IMR-90 (cell line): Measurements from ENCODE around the gene TTLL8. TPM values are rescaled to one million over a fixed set of nuclear protein-coding genes. Genes with fewer than 3 reads are reported as not detected.

Experiments
- ATAC-seq: fragments of 200-7000 bp; cut with Tn5 transposase; 2 replicates; pipeline ENCODE4 v1.9.1; 2020; ENCODE audit warnings: low read depth, mild to moderate bottlenecking, moderate library complexity
- BruUV-seq: library from RNA; stranded (reverse); fragments of 400-500 nt; replicated peaks from 2 replicates; lab custom pipeline; 2021; lab: Mats Ljungman, UMichigan
- CTCF ChIA-PET: fragments of 300-600 bp; formaldehyde crosslinking; extraction: SDS; loops from one replicate; lab custom pipeline; 2021; ENCODE audit warnings: antibody characterized with exemption; lab: Yijun Ruan, JAX
- POLR2A ChIA-PET: fragments of 300-600 bp; sonication (Branson Sonifier 250); formaldehyde crosslinking; loops from one replicate; lab custom pipeline; 2022; ENCODE audit warnings: antibody characterized with exemption; ENCODE audit not compliant: unreplicated experiment; lab: Charles Lee
- DNase-seq: peaks from one replicate; pipeline ENCODE4 v3.0.0; 2013
- H2AFZ ChIP-seq: replicated peaks from 2 replicates; pipeline ENCODE3; 2013; ENCODE audit warnings: low read length, mild to moderate bottlenecking; ENCODE audit not compliant: poor library complexity
- H2AK5ac ChIP-seq: 2 replicates; pipeline ENCODE4 v1.6.1; 2013; ENCODE audit warnings: low read depth, low read length, inconsistent platforms
- H2AK9ac ChIP-seq: replicated peaks from 2 replicates; pipeline ENCODE3; 2013; ENCODE audit warnings: mild to moderate bottlenecking, low read depth, low read length, moderate library complexity; ENCODE audit not compliant: poor library complexity
- H2BK120ac ChIP-seq: 2 replicates; pipeline ENCODE4 v1.6.1; 2013; ENCODE audit warnings: low read depth, low read length, inconsistent platforms
- H2BK15ac ChIP-seq: 3 replicates; pipeline ENCODE4 v1.6.1; 2013; ENCODE audit warnings: low read depth, low read length, inconsistent platforms
- H2BK20ac ChIP-seq: 2 replicates; pipeline ENCODE4 v1.6.1; 2013; ENCODE audit warnings: low read depth, mild to moderate bottlenecking, inconsistent platforms, low read length, moderate library complexity
- H2BK5ac ChIP-seq: 2 replicates; pipeline ENCODE4 v1.6.1; 2013; ENCODE audit warnings: mild to moderate bottlenecking, low read depth, low read length, inconsistent platforms; ENCODE audit not compliant: poor library complexity, severe bottlenecking
- H3K14ac ChIP-seq: replicated peaks from 2 replicates; pipeline ENCODE4 v1.6.1; 2013; ENCODE audit warnings: low read depth, low read length, inconsistent platforms
- H3K18ac ChIP-seq: 2 replicates; pipeline ENCODE4 v1.6.1; 2013; ENCODE audit warnings: low read depth, low read length, control low read depth
- H3K23ac ChIP-seq: 2 replicates; pipeline ENCODE4 v1.6.1; 2013; ENCODE audit warnings: low read depth, low read length, inconsistent platforms
- H3K27ac ChIP-seq: 2 replicates; pipeline ENCODE4 v1.5.1; 2013; ENCODE audit warnings: mild to moderate bottlenecking, control low read depth, low read length; ENCODE audit not compliant: insufficient read depth
- H3K27me3 ChIP-seq: 2 replicates; pipeline ENCODE4 v1.6.1; 2013; ENCODE audit warnings: low read length; ENCODE audit not compliant: control insufficient read depth, insufficient read depth
- H3K36me3 ChIP-seq: 2 replicates; pipeline ENCODE4 v1.6.1; 2013; ENCODE audit warnings: low read length, mixed read lengths; ENCODE audit not compliant: control insufficient read depth, insufficient read depth
- H3K4ac ChIP-seq: 2 replicates; pipeline ENCODE4 v1.6.1; 2013; ENCODE audit warnings: low read depth, low read length, inconsistent platforms
- H3K4me1 ChIP-seq: 2 replicates; pipeline ENCODE4 v1.6.1; 2013; ENCODE audit warnings: low read length, mixed read lengths; ENCODE audit not compliant: control insufficient read depth, insufficient read depth
- H3K4me2 ChIP-seq: 2 replicates; pipeline ENCODE4 v1.6.1; 2013; ENCODE audit warnings: low read depth, mild to moderate bottlenecking, control low read depth, low read length, moderate library complexity
- H3K4me3 ChIP-seq: 2 replicates; pipeline ENCODE4 v1.5.1; 2013; ENCODE audit warnings: low read depth, mild to moderate bottlenecking, control low read depth, low read length, moderate library complexity; ENCODE audit not compliant: insufficient read depth
- H3K56ac ChIP-seq: 2 replicates; pipeline ENCODE4 v1.6.1; 2013; ENCODE audit warnings: low read length, inconsistent platforms; ENCODE audit not compliant: insufficient read depth; ENCODE audit errors: extremely low read depth
- H3K79me1 ChIP-seq, 2 experiments: 2 replicates each; pipeline ENCODE4 v1.6.1; 2013; ENCODE audit warnings: low read length in 2 of 2, inconsistent platforms in 1 of 2, low read depth in 1 of 2
- H3K9ac ChIP-seq: 2 replicates; pipeline ENCODE4 v1.6.1; 2013; ENCODE audit warnings: low read depth, low read length, control low read depth
- H3K9me1 ChIP-seq: 2 replicates; pipeline ENCODE4 v1.6.1; 2013; ENCODE audit warnings: low read length, inconsistent platforms; ENCODE audit not compliant: insufficient read depth
- H3K9me3 ChIP-seq: 2 replicates; pipeline ENCODE4 v1.6.1; 2013; ENCODE audit warnings: low read length; ENCODE audit not compliant: control insufficient read depth, insufficient read depth
- H4K20me1 ChIP-seq: 2 replicates; pipeline ENCODE4 v1.6.1; 2013; ENCODE audit warnings: low read length, inconsistent platforms; ENCODE audit not compliant: insufficient read depth
- H4K5ac ChIP-seq: 2 replicates; pipeline ENCODE4 v1.6.1; 2013; ENCODE audit warnings: mild to moderate bottlenecking, low read depth, low read length, control low read depth
- H4K8ac ChIP-seq, 2 experiments: 2 replicates each; pipeline ENCODE4 v1.6.1; 2013; ENCODE audit warnings: low read depth in 2 of 2, low read length in 2 of 2, control low read depth in 1 of 2, inconsistent platforms in 1 of 2
- H4K91ac ChIP-seq: 2 replicates; pipeline ENCODE4 v1.6.1; 2013; ENCODE audit warnings: low read depth, low read length, inconsistent platforms; ENCODE audit not compliant: insufficient read depth
- BHLHE40 ChIP-seq: fragments of 150-350 bp; IDR thresholded peaks from 2 replicates; pipeline ENCODE4 v1.6.1; 2016; ENCODE audit warnings: mild to moderate bottlenecking, low read depth, low read length
- CEBPB ChIP-seq: IDR thresholded peaks from 2 replicates; pipeline ENCODE4 v1.6.1; 2012; ENCODE audit warnings: low read depth, low read length, improper control_type of control experiment
- CTCF ChIP-seq: conservative IDR thresholded peaks from 2 replicates; pipeline ENCODE4 v1.5.1; 2012; ENCODE audit warnings: mild to moderate bottlenecking, low read depth, low read length, improper control_type of control experiment
- ELK1 ChIP-seq: fragments of 150-350 bp; IDR thresholded peaks from 2 replicates; pipeline ENCODE4 v1.6.1; 2016; ENCODE audit warnings: low read depth, mild to moderate bottlenecking, low read length, moderate library complexity, borderline replicate concordance
- FOS ChIP-seq: fragments of 150-350 bp; IDR thresholded peaks from 2 replicates; pipeline ENCODE4 v1.6.1; 2016; ENCODE audit warnings: low read depth, low read length
- MAFK ChIP-seq: IDR thresholded peaks from 2 replicates; pipeline ENCODE4 v1.6.1; 2012; ENCODE audit warnings: low read depth, low read length, improper control_type of control experiment
- MAZ ChIP-seq: IDR thresholded peaks from 2 replicates; pipeline ENCODE4 v1.6.1; 2012; ENCODE audit warnings: low read depth, mild to moderate bottlenecking, low read length, improper control_type of control experiment, moderate library complexity, borderline replicate concordance
- MXI1 ChIP-seq: IDR thresholded peaks from 2 replicates; pipeline ENCODE4 v1.6.1; 2012; ENCODE audit warnings: low read depth, mild to moderate bottlenecking, low read length, moderate library complexity, borderline replicate concordance
- NFE2L2 ChIP-seq: fragments of 150-350 bp; IDR thresholded peaks from 2 replicates; pipeline ENCODE4 v1.6.1; 2016; ENCODE audit warnings: low read depth, mild to moderate bottlenecking, low read length
- POLR2A ChIP-seq: IDR thresholded peaks from 2 replicates; pipeline ENCODE4 v1.6.1; 2012; ENCODE audit warnings: mild to moderate bottlenecking, low read depth, low read length
- RAD21 ChIP-seq: IDR thresholded peaks from 2 replicates; pipeline ENCODE4 v1.6.1; 2012; ENCODE audit warnings: low read length, improper control_type of control experiment
- RCOR1 ChIP-seq: IDR thresholded peaks from 2 replicates; pipeline ENCODE4 v1.6.1; 2012; ENCODE audit warnings: mild to moderate bottlenecking, low read length, improper control_type of control experiment; ENCODE audit not compliant: insufficient replicate concordance
- RFX5 ChIP-seq: IDR thresholded peaks from 2 replicates; pipeline ENCODE4 v1.8.0; 2012; ENCODE audit warnings: low read depth, mild to moderate bottlenecking, low read length, moderate library complexity
- SMC3 ChIP-seq: fragments of 150-350 bp; IDR thresholded peaks from 2 replicates; pipeline ENCODE4 v1.6.1; 2016; ENCODE audit warnings: low read depth, mild to moderate bottlenecking, antibody characterized with exemption, low read length, moderate library complexity
- WGBS, 2 experiments: methylation state at CpG; one replicate each; pipeline versions ENCODE4 v1.1.5 to v1.1.7; 2013; ENCODE audit warnings: missing lambda C conversion rate in 2 of 2; ENCODE audit not compliant: insufficient read length in 1 of 2; ENCODE audit errors: extremely low coverage in 2 of 2; 5-methylcytosine and 5-hydroxymethylcytosine counted together
- dilution Hi-C: fragments of 300-500 bp; cut with HindIII; formaldehyde crosslinking; loops from one replicate; pipeline ENCODE4 v1.14.3; 2018; ENCODE audit warnings: low sequenced_read_pairs; ENCODE audit not compliant: unreplicated experiment
- in situ Hi-C: fragments of 300-500 bp; cut with MboI; formaldehyde crosslinking; loops from 3 replicates; pipeline ENCODE4 v1.14.3; 2019; ENCODE audit warnings: low sequenced_read_pairs, inconsistent platforms, mixed read lengths
- intact Hi-C: fragments of 100-400 bp; cut with micrococcal nuclease; formaldehyde crosslinking; loops from 2 replicates; pipeline ENCODE4 v1.10.0; 2022
- polyA plus RNA-seq, 3 experiments: library from polyadenylated mRNA; depleted of rRNA; stranded (reverse); fragments of >200 nt; gene quantifications; 2 replicates each; pipeline ENCODE4 v1.2.3, GENCODE V29; 2012; ENCODE audit warnings: low replicate concordance in 1 of 3
- total RNA-seq: library from RNA; depleted of rRNA; stranded (reverse); fragments of >200 nt; gene quantifications from 2 replicates; pipeline ENCODE4 v1.2.3, GENCODE V29; 2012
- TF ChIP-seq, protein P1 (sequence below): fragments of 150-350 bp; IDR thresholded peaks from 2 replicates; pipeline ENCODE4 v1.6.1; 2017; ENCODE audit warnings: mild to moderate bottlenecking, antibody characterized with exemption, low read length, low read depth

TTLL8 gene
- total and polyA plus RNA-seq, 2 of the 4 experiments (the other 2 are of a cell fraction), result not detected

DNA sequence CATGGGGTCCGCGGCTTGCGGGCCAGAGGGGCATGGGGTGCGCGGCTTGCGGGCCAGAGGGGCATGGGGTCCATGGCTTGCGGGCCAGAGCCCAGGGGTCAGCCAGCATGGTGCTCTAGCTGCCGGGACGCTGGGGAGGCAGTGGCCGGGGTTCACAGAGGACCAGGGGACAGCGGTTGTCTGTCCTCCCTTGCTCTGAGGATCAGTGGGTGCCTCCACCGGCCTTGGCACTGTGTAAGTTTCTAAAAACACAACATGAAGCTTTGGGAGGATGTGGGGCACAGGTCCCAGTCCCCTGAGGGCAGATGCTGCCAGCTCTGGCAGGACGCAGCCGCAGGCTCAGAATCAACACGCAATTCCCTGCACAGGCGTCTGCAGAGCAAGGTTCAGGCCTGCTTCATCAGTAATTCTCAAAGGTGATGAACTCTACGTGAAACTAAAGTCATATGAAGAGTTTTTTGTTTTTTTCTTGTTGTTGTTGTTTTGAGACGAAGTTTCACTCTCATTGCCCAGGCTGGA is 24.2 kb upstream of the TTLL8 start:
- Histone ChIP-seq H4K5ac (no peak overlapping the region), H3K4ac (no peak overlapping the region), H4K91ac (no peak overlapping the region), H3K14ac (no peak overlapping the region), H2BK120ac (no peak overlapping the region), H2AK5ac (no peak overlapping the region), H3K27ac (no peak overlapping the region), H2BK5ac (no peak overlapping the region), H3K9me3 (peaks cover 4% of the 10 kb centered on the region), H3K18ac (no peak overlapping the region), H4K20me1 (no peaks in the 10 kb centered on the region), H3K27me3 (no peaks in the 10 kb centered on the region), H4K8ac (no peak overlapping the region), H3K9ac (no peak overlapping the region), H2BK15ac (no peak overlapping the region), H2BK20ac (no peak overlapping the region), H2AK9ac (no peak overlapping the region), H3K36me3 (no peaks in the 10 kb centered on the region), H2AFZ (no peak overlapping the region), H3K56ac (no peak overlapping the region), H3K9me1 (peaks cover 6% of the 10 kb centered on the region; the same call in 1 of the 2 replicates), H3K79me1 (no peaks in the 10 kb centered on the region), H3K4me1 (peaks cover 5% of the 10 kb centered on the region; the same call in 1 of the 2 replicates), H3K4me2 (no peak overlapping the region), H3K4me3 (no peak overlapping the region), H3K23ac (no peak overlapping the region)
- BruUV-seq, result no TSS peak
- DNase-seq (no peak), ATAC-seq (no peak)
- intact Hi-C loops, result no loop called here
- 91% methylated on average over 9 of the region's 18 CpGs; no CpG with 5 or more reads in 1 of the 2 experiments for WGBS, 2 experiments
- CTCF ChIA-PET, result interaction anchor here (0.7 kb wide), 1 partner anchor 9 kb away, joined by 3 read pairs; no protein-coding TSS in a partner anchor
- TF ChIP-seq ELK1, result no peak
- no peak for TF ChIP-seq NFE2L2
- no peak for TF ChIP-seq SMC3
- TF ChIP-seq POLR2A, result no peak
- TF ChIP-seq CEBPB, result no peak
- TF ChIP-seq RCOR1, result no peak
- no peak for TF ChIP-seq RAD21
- no peak for TF ChIP-seq FOS
- no peak for TF ChIP-seq BHLHE40
- TF ChIP-seq MAFK, result no peak
- TF ChIP-seq CTCF, result no peak
- TF ChIP-seq, protein P1, sequence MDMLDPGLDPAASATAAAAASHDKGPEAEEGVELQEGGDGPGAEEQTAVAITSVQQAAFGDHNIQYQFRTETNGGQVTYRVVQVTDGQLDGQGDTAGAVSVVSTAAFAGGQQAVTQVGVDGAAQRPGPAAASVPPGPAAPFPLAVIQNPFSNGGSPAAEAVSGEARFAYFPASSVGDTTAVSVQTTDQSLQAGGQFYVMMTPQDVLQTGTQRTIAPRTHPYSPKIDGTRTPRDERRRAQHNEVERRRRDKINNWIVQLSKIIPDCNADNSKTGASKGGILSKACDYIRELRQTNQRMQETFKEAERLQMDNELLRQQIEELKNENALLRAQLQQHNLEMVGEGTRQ, result no peak
- TF ChIP-seq MAZ, result no peak
- TF ChIP-seq RFX5, result no peak
- no peak for TF ChIP-seq MXI1
- POLR2A ChIA-PET, result no interaction called here
- in situ Hi-C loops, result no loop called here
- dilution Hi-C loops, result no loop called here
